Measurements from ENCODE around the gene ARMC7.
"Not testable (repeated sequence)": the region's sequence is repeated elsewhere in the genome, so short reads cannot be mapped to it uniquely, and the experiment has no call there.

- TF ChIP-seq SIN3A (IDR thresholded peaks at IDR 0.05; ENCODE audit: low read depth); EZH2 (IDR thresholded peaks at IDR 0.05); ELF1 (IDR thresholded peaks at IDR 0.05; ENCODE audit: borderline replicate concordance, low read depth); ATF3 (IDR thresholded peaks at IDR 0.05); POLR2A (IDR thresholded peaks at IDR 0.05; ENCODE audit: borderline replicate concordance, extremely low read depth, insufficient read depth, insufficient read length): not testable (repeated sequence)
- TF ChIP-seq, protein P1, sequence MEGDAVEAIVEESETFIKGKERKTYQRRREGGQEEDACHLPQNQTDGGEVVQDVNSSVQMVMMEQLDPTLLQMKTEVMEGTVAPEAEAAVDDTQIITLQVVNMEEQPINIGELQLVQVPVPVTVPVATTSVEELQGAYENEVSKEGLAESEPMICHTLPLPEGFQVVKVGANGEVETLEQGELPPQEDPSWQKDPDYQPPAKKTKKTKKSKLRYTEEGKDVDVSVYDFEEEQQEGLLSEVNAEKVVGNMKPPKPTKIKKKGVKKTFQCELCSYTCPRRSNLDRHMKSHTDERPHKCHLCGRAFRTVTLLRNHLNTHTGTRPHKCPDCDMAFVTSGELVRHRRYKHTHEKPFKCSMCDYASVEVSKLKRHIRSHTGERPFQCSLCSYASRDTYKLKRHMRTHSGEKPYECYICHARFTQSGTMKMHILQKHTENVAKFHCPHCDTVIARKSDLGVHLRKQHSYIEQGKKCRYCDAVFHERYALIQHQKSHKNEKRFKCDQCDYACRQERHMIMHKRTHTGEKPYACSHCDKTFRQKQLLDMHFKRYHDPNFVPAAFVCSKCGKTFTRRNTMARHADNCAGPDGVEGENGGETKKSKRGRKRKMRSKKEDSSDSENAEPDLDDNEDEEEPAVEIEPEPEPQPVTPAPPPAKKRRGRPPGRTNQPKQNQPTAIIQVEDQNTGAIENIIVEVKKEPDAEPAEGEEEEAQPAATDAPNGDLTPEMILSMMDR (IDR thresholded peaks at IDR 0.05 in 2 of 3, conservative IDR thresholded peaks at IDR 0.05 in 1 of 3; ENCODE audit: borderline replicate concordance in 1 of 3, insufficient read depth in 1 of 3, low read depth in 2 of 3, low read length in 2 of 3), result not testable (repeated sequence)
Observed at GRCh38 chr17:75164606-75165005, 54.8 kb downstream of the ARMC7 start.

All from HCT116 (cell line).